SK-N-SH (cell line): ENCODE results near the gene PLD4. TPM values are rescaled to one million over a fixed set of nuclear protein-coding genes. Genes with fewer than 3 reads are reported as not detected.

Source experiments
- CTCF ChIA-PET: fragments of 300-600, 350-600 bp; formaldehyde crosslinking; extraction: SDS; loops from one replicate; lab custom pipeline; 2021; lab: Yijun Ruan, JAX
- POLR2A ChIA-PET: fragments of 350-600 bp; sonication (Branson Sonifier 250); formaldehyde crosslinking; extraction: SDS; loops from one replicate; lab custom pipeline; 2020; ENCODE audit warnings: antibody characterized with exemption, inconsistent platforms; lab: Yijun Ruan, JAX
- DNase-seq: peaks from one replicate; pipeline ENCODE4 v3.0.0; 2012
- H2AFZ ChIP-seq: fragments of 200-600 bp; sonication (generic); 2 replicates; pipeline ENCODE4 v1.8.1; 2016; ENCODE audit warnings: antibody characterized with exemption, mild to moderate bottlenecking, low read depth
- H3F3A ChIP-seq: fragments of 200-600 bp; sonication (generic); replicated peaks from 2 replicates; pipeline ENCODE3; 2016; ENCODE audit warnings: antibody characterized with exemption, mild to moderate bottlenecking; ENCODE audit not compliant: insufficient read depth
- H3K27ac ChIP-seq, 2 experiments: fragments of 200-500 bp in 1 of 2; fragments of 200-600 bp in 1 of 2; sonication (Bioruptor generic) in 1 of 2; sonication (generic), shearing (Covaris generic) in 1 of 2; 2 replicates each; pipeline versions ENCODE4 v1.5.1 to v1.6.1; 2014 to 2016; ENCODE audit warnings: low read depth in 2 of 2, inconsistent platforms in 1 of 2, low read length in 1 of 2, mild to moderate bottlenecking in 1 of 2, mixed read lengths in 1 of 2
- H3K27me3 ChIP-seq: fragments of 200-600 bp; sonication (generic), shearing (Covaris generic); 2 replicates; pipeline ENCODE4 v1.6.1; 2016; ENCODE audit warnings: mixed run types; ENCODE audit not compliant: insufficient read depth
- H3K36me3 ChIP-seq, 2 experiments: fragments of 200-500 bp in 1 of 2; fragments of 200-600 bp in 1 of 2; sonication (Bioruptor generic) in 1 of 2; sonication (generic) in 1 of 2; replicated peaks in 1 of 2; 2 replicates each; pipeline versions ENCODE3 to v1.5.1; 2014 to 2016; ENCODE audit warnings: low read length in 1 of 2, mild to moderate bottlenecking in 1 of 2; ENCODE audit not compliant: insufficient read depth in 2 of 2, control insufficient read depth in 1 of 2
- H3K4me1 ChIP-seq, 2 experiments: fragments of 200-500 bp in 1 of 2; fragments of 200-600 bp in 1 of 2; sonication (Bioruptor generic) in 1 of 2; sonication (generic), shearing (Covaris generic) in 1 of 2; 2 replicates each; pipeline versions ENCODE4 v1.5.1 to v1.6.1; 2014 to 2016; ENCODE audit warnings: low read depth in 1 of 2, low read length in 1 of 2, mixed run types in 1 of 2; ENCODE audit not compliant: insufficient read depth in 2 of 2, control insufficient read depth in 1 of 2
- H3K4me2 ChIP-seq: fragments of 200-600 bp; sonication (generic), shearing (Covaris generic); 2 replicates; pipeline ENCODE4 v1.6.1; 2017; ENCODE audit warnings: mixed run types
- H3K4me3 ChIP-seq, 2 experiments: fragments of 200-500 bp in 1 of 2; fragments of 200-600 bp in 1 of 2; sonication (Bioruptor generic) in 1 of 2; sonication (generic), shearing (Covaris generic) in 1 of 2; 2 replicates each; pipeline versions ENCODE4 v1.5.1 to v1.8.1; 2014 to 2016; ENCODE audit warnings: low read depth in 2 of 2, inconsistent platforms in 1 of 2, low read length in 1 of 2, mild to moderate bottlenecking in 1 of 2, mixed read lengths in 1 of 2, moderate library complexity in 1 of 2
- H3K79me2 ChIP-seq: fragments of 200-600 bp; sonication (generic); 2 replicates; pipeline ENCODE4 v1.8.1; 2017; ENCODE audit warnings: mild to moderate bottlenecking; ENCODE audit not compliant: insufficient read depth
- H3K9ac ChIP-seq: fragments of 200-600 bp; sonication (generic); 2 replicates; pipeline ENCODE4 v1.6.1; 2017; ENCODE audit warnings: mixed run types
- H3K9me2 ChIP-seq: fragments of 200-600 bp; sonication (generic); 2 replicates; pipeline ENCODE4 v1.6.1; 2017; ENCODE audit warnings: mixed run types
- H3K9me3 ChIP-seq: fragments of 200-600 bp; sonication (generic); 2 replicates; pipeline ENCODE4 v1.6.1; 2017; ENCODE audit warnings: mixed run types, mild to moderate bottlenecking, moderate library complexity
- H4K20me1 ChIP-seq: fragments of 200-600 bp; sonication (generic); 2 replicates; pipeline ENCODE4 v1.6.1; 2017; ENCODE audit warnings: mild to moderate bottlenecking, mixed run types; ENCODE audit not compliant: insufficient read depth
- ELF1 ChIP-seq: IDR thresholded peaks from 2 replicates; pipeline ENCODE4 v1.4.0; 2012
- EP300 ChIP-seq, 2 experiments: IDR thresholded peaks; 2 replicates each; pipeline versions ENCODE4 v1.4.0 to v1.6.1; 2012; ENCODE audit warnings: borderline replicate concordance in 1 of 2, low read depth in 1 of 2, low read length in 1 of 2
- FOSL2 ChIP-seq: IDR thresholded peaks from 2 replicates; pipeline ENCODE4 v1.4.0; 2012; ENCODE audit warnings: low read depth, mild to moderate bottlenecking, moderate library complexity, borderline replicate concordance
- FOXM1 ChIP-seq: IDR thresholded peaks from 2 replicates; pipeline ENCODE4 v1.4.0; 2012; ENCODE audit warnings: low read depth, mild to moderate bottlenecking
- GABPA ChIP-seq: IDR thresholded peaks from 2 replicates; pipeline ENCODE4 v1.4.0; 2012; ENCODE audit warnings: low read depth, mild to moderate bottlenecking
- MEF2A ChIP-seq: IDR thresholded peaks from 2 replicates; pipeline ENCODE4 v1.4.0; 2012; ENCODE audit warnings: low read depth, borderline replicate concordance
- RAD21 ChIP-seq: IDR thresholded peaks from 2 replicates; pipeline ENCODE4 v1.6.1; 2012; ENCODE audit warnings: mild to moderate bottlenecking, low read length
- RCOR1 ChIP-seq: fragments of 150-350 bp; IDR thresholded peaks from 2 replicates; pipeline ENCODE4 v1.6.1; 2017; ENCODE audit warnings: antibody characterized with exemption, low read length
- SIN3A ChIP-seq: IDR thresholded peaks from 2 replicates; pipeline ENCODE4 v1.6.1; 2012; ENCODE audit warnings: low read depth, mild to moderate bottlenecking, low read length, moderate library complexity, borderline replicate concordance
- TAF1 ChIP-seq: IDR thresholded peaks from 2 replicates; pipeline ENCODE4 v1.6.1; 2012; ENCODE audit warnings: low read depth, mild to moderate bottlenecking, low read length, moderate library complexity, borderline replicate concordance
- TCF12 ChIP-seq: IDR thresholded peaks from 2 replicates; pipeline ENCODE4 v1.4.0; 2012
- WGBS: methylation state at CpG from one replicate; pipeline ENCODE4 v1.1.6; 2017; ENCODE audit warnings: low lambda C conversion rate; 5-methylcytosine and 5-hydroxymethylcytosine counted together
- polyA plus RNA-seq, 3 experiments: library from polyadenylated mRNA; depleted of rRNA; stranded (reverse); fragments of >200 nt; gene quantifications; 2 replicates each; pipeline ENCODE4 v1.2.3, GENCODE V29; 2012
- TF ChIP-seq, protein P1 (sequence below): IDR thresholded peaks from 2 replicates; pipeline ENCODE4 v1.4.0; 2012; ENCODE audit warnings: low read depth
- TF ChIP-seq, protein P2 (sequence below): IDR thresholded peaks from 2 replicates; pipeline ENCODE4; 2012
- TF ChIP-seq, protein P3 (sequence below): IDR thresholded peaks from 2 replicates; pipeline ENCODE4 v1.4.0; 2012; ENCODE audit warnings: low read depth, borderline replicate concordance
- TF ChIP-seq, protein P4 (sequence below): IDR thresholded peaks from 2 replicates; pipeline ENCODE4 v1.4.0; 2012; ENCODE audit warnings: low read depth, borderline replicate concordance

Gene PLD4, protein sequence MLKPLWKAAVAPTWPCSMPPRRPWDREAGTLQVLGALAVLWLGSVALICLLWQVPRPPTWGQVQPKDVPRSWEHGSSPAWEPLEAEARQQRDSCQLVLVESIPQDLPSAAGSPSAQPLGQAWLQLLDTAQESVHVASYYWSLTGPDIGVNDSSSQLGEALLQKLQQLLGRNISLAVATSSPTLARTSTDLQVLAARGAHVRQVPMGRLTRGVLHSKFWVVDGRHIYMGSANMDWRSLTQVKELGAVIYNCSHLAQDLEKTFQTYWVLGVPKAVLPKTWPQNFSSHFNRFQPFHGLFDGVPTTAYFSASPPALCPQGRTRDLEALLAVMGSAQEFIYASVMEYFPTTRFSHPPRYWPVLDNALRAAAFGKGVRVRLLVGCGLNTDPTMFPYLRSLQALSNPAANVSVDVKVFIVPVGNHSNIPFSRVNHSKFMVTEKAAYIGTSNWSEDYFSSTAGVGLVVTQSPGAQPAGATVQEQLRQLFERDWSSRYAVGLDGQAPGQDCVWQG
- polyA plus RNA-seq (2012; rRNA removed) = 0.02 TPM in 2 replicates
- polyA plus RNA-seq (2012; cell fraction: cytosol; rRNA removed) = not detected in 2 replicates
- polyA plus RNA-seq (2012; cell fraction: nucleus; rRNA removed) = 0.14 and 0.19 TPM in 2 replicates

DNA sequence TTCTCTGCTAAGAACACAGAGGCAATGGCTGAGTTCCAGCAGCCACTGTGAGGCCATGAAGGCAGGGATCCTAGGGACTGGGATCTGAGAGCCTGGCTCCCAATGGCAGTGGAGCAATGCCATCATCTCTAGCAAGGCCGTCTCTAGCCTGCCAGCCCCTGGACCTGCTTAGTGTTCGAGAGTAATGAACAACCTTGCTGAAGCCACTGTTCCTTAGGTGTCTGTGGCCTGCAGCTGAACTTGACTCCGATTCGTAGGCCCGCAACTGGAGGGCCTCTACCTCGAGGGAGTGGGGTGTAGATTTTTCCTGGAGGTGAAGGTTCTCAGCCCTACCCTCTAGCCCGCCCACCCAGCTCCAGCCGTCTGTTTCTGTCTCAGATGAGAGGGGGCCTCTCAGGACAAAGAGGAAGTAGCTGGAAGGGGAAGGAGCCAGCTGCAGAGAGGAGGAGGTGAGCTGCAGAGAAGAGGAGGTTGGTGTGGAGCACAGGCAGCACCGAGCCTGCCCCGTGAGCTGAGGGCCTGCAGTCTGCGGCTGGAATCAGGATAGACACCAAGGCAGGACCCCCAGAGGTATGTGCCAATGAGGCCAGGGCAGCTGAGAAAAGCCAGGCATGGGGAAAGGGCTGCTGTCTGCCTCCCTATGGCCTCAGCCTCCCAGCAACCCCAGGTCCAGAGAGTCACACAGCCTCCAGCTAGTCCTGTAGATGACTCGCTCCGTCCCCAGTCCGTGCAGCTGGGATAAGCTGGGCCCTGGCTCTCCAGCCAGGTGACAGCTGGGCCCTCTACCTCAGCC, at the start of gene PLD4:
PLD4 (plus strand) TSS at position 459 of the 793 bp plus-strand sequence. CDS start 2,262 bp downstream, outside the sequence.
- Histone ChIP-seq H3F3A (no peaks in the 10 kb centered on the region), H3K79me2 (no peaks in the 10 kb centered on the region), H3K9ac (no peak within 1 kb of the TSS), H3K27me3 (no peaks in the 10 kb centered on the region), H3K9me2 (no peaks in the 10 kb centered on the region), H3K27ac (no peak within 1 kb of the TSS), H3K36me3 (no peaks in the 10 kb centered on the region), H3K4me1 (no peaks in the 10 kb centered on the region; a peak in 1 of 4 replicates), H2AFZ (no peak within 1 kb of the TSS), H3K9me3 (no peaks in the 10 kb centered on the region), H3K4me2 (no peak within 1 kb of the TSS), H3K4me3 (no peak within 1 kb of the TSS), H4K20me1 (no peaks in the 10 kb centered on the region)
- DNase-seq = no peak
- TF ChIP-seq TCF12 (no peak), GABPA (no peak), FOSL2 (no peak), FOXM1 (no peak), EP300 (IDR thresholded peaks at IDR 0.05; ENCODE audit: borderline replicate concordance in 1 of 2, low read depth in 1 of 2, low read length in 1 of 2) (no peak), RCOR1 (no peak), SIN3A (no peak), RAD21 (no peak), TAF1 (no peak), MEF2A (no peak), ELF1 (no peak)
- TF ChIP-seq, protein P1, sequence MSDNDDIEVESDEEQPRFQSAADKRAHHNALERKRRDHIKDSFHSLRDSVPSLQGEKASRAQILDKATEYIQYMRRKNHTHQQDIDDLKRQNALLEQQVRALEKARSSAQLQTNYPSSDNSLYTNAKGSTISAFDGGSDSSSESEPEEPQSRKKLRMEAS = no peak
- TF ChIP-seq, protein P2, sequence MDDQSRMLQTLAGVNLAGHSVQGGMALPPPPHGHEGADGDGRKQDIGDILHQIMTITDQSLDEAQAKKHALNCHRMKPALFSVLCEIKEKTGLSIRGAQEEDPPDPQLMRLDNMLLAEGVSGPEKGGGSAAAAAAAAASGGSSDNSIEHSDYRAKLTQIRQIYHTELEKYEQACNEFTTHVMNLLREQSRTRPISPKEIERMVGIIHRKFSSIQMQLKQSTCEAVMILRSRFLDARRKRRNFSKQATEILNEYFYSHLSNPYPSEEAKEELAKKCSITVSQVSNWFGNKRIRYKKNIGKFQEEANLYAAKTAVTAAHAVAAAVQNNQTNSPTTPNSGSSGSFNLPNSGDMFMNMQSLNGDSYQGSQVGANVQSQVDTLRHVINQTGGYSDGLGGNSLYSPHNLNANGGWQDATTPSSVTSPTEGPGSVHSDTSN = no peak
- TF ChIP-seq, protein P3, sequence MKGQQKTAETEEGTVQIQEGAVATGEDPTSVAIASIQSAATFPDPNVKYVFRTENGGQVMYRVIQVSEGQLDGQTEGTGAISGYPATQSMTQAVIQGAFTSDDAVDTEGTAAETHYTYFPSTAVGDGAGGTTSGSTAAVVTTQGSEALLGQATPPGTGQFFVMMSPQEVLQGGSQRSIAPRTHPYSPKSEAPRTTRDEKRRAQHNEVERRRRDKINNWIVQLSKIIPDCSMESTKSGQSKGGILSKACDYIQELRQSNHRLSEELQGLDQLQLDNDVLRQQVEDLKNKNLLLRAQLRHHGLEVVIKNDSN = no peak
- TF ChIP-seq, protein P4, sequence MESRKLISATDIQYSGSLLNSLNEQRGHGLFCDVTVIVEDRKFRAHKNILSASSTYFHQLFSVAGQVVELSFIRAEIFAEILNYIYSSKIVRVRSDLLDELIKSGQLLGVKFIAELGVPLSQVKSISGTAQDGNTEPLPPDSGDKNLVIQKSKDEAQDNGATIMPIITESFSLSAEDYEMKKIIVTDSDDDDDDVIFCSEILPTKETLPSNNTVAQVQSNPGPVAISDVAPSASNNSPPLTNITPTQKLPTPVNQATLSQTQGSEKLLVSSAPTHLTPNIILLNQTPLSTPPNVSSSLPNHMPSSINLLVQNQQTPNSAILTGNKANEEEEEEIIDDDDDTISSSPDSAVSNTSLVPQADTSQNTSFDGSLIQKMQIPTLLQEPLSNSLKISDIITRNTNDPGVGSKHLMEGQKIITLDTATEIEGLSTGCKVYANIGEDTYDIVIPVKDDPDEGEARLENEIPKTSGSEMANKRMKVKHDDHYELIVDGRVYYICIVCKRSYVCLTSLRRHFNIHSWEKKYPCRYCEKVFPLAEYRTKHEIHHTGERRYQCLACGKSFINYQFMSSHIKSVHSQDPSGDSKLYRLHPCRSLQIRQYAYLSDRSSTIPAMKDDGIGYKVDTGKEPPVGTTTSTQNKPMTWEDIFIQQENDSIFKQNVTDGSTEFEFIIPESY = no peak
- POLR2A ChIA-PET = no interaction called here
- CTCF ChIA-PET = interaction anchor here (0.8 kb wide), 1 partner anchor 10 kb away, joined by 4 read pairs; no protein-coding TSS in a partner anchor
- 74% methylated on average over 9 of the region's 14 CpGs for WGBS
